ENCODE data around the gene SERPINA6.
"Not testable (repeated sequence)": the region's sequence is repeated elsewhere in the genome, so short reads cannot be mapped to it uniquely, and the experiment has no call there.

SERPINA6 gene

GRCh38 chr14:94291906-94292525, 31.1 kb downstream of the SERPINA6 start:
- DNase-seq: no peak

DNA sequence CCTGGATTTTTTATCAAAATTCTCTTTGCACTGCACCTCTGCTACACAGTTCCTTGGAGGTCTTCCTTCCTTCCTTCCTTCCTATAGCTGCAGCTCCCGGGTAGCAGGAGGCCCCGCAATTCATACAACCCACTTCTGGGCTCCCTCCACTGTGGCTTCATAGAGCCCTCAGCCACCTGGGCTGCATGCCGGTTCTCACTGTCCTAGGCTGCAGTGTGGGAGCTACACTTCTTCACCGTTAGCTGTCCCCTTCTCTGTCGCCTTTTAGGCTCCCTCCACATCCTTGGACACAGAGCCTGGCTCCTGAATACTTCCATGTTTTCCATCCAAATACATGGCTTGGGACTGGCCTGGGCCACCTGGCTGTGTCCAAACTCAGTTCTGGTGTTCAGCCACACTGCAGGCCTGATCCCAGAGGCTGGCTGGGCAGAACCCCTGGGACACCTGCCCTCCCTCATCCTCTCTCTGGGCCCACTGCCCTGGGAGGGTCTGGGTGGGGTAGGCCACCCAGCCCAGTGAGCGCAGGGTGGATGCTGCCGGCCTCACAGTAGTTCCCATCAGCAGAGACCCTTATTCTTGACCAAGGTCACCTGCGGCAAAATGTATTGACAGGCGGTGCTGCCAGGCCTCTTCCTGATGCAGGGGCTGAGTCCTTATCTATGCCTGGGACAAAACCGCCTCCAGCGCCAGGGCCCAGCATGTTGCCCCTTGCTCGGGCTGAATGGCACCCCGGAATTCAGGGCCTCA, 31.8 kb downstream of the SERPINA6 start:
- no peak for DNase-seq

DNA sequence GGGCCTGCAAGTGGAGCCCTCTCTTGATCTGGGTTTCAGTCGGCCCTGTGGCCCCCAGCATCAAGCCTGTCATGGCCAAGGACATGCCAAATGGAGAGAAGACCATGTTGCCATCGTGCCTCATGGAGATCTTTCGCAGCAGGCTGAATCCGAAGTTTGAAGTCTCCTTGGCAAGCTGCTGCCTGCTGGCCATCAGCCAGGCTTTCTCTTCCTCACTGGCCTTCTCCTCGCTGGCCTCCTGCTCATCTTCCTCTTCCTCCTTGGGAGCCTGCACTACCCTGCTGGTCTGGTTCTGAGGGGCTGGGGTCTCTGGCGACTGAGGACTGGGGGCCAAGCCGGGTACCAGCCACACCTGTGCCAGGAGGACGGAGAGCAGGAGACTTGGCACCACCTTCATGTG, 32.9 kb downstream of the SERPINA6 start:
- DNase-seq: no peak

DNA sequence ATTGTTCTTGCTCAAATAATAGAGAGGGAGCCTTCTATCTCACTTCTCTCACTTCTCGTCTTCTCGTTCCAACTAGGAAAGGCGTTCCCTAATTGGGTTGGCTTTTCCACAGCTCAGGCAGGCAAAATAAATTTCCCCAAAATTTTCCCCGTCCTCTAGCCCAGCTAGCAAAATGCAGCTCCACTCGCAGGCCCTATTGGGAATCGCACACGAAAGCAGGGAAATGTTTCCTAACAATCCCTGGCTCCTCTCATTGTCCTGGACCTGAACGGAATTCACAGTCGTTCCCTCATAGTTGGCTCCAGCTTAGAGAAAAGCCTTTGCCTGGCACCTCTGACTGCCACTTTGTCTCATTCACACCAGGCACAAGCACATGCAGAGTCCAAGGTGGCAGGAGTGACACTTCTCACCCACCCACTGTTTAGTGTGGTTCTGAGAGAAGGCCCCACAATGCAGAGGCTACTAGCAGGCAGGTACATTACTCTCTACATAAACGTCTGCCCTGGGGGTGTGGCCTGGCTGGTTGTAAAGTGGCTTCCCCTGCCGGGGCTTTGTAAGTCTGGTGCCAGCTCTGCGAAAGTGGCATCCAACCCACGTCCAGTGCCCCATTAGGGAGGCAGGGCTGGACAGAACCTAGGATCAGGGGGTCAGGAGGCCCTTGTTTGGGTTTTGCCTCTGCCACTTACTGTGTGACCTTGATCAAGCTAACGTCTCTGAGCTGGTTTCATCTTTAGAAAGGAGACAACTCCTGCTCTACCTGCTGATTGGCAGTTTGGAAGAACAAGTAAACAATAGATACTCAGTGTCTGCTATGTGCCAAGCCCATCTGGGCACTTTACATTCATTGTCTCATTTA, 34.3 kb downstream of the SERPINA6 start:
- DNase-seq: no peak

GRCh38 chr14:94285158-94285557, 38.0 kb downstream of the SERPINA6 start:
- no peak for DNase-seq

- DNase-seq: no peak
Measured at GRCh38 chr14:94284221-94284620, 38.9 kb downstream of the SERPINA6 start.

DNA sequence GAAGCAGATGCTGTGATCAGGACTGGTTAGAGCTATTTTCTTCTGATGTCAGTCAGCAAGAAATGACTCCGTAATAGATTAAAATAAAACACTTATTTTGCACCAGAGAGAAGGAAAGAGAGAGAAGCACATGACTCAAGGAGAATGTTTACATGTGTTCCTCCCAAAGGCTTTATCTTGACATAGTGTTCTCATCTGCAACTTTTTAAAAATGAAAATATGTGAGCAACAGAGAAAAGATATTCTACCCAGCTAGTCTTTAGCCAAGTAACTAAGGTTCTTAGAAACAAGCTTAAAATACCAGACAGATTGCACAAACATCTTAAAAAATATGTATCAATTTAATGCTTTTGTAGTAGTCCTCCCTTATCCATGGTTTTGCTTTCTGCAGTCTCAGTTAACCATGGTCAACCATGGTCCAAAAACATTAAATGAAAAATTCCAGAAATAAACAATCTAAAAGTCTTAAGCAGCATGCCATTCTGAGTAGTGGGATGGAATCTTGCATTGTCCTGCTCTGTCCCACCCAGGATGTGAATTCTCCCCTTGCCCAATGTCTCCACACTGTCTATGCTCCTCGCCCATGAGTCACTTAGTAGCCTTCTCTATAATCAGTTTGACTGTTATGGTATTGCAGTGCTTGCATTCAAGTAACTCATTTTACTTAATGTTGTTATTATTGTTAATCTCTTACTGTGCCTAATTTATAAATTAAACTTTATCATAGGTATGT, 40.0 kb downstream of the SERPINA6 start:
- DNase-seq: no peak

- DNase-seq: no peak
Measured at GRCh38 chr14:94278731-94279130, 44.4 kb downstream of the SERPINA6 start.

DNA sequence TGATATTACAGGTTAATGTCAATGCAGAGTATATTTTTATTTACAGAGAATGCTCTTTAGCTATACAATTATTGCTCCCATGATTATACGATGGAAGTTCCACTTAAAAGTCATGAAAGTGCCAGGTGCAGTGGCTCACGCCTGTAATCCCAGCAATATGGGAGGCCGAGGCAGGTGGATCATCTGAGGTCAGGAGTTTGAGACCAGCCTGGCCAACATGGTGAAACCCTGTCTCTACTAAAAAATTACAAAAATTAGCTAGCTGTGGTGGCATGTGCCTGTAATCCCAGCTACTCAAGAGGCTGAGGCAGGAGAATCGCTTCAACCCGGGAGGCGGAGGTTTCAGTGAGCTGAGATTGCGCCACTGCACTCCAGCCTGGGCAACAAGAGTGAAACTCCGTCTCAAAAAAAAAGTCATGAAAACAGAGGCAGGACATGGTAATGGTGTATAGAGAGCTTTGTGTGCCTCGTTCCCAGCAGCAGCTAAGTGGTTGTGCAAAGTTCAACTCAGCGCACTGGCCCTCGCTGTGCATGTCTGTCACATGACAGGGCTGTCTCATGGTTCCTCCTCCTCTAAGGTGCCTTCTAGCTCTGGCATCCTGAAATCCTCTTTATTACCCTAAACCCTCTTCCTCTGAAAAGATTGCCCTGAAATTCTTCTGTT, 46.1 kb downstream of the SERPINA6 start:
- not testable (repeated sequence) for DNase-seq

DNA sequence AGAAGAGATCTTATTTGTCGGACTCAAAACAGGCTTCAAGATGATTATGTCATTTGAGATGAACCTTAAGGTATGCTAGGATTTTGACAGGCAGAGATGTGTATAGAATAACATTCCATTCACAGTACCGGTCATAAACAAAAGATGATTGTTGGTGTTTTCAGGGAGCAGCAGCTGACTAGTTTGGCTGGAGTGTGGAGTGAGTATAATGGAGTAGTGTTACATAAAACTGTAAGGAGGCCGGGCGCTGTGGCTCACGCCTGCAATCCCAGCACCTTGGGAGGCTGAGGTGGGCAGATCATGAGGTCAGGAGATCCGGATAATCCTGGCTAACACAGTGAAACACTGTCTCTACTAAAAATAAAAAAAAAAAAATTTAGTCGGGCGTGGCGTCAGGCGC, 54.0 kb downstream of the SERPINA6 start:
- DNase-seq: no peak

GRCh38 chr14:94268582-94268981, 54.6 kb downstream of the SERPINA6 start:
- not testable (repeated sequence) for DNase-seq

- no peak for DNase-seq
Measured at GRCh38 chr14:94267352-94267751, 55.8 kb downstream of the SERPINA6 start.

- DNase-seq: not testable (repeated sequence)
Measured at GRCh38 chr14:94264195-94264594, 58.9 kb downstream of the SERPINA6 start.

Measured in effector CD8-positive, alpha-beta T cell (primary cell).